NK-92 (cell line): ENCODE measurements around the gene DAND5.

ENCODE experiments used
- DNase-seq: peaks from one replicate; lab custom pipeline; 2025; ENCODE audit not compliant: unreplicated experiment; lab: John Stamatoyannopoulos, UW

The DAND5 gene

GRCh38 chr19:12969292-12969988 is at the start of gene DAND5:
Gene DAND5, plus strand, starts transcription at chr19:12969576. Its CDS starts 85 bp downstream, at chr19:12969661.
- DNase-seq = no peak

GRCh38 chr19:12921047-12921446 is 48.3 kb upstream of the DAND5 start:
- no peak for DNase-seq

- DNase-seq = no peak
These were observed 46.4 kb upstream of the DAND5 start for GRCh38 chr19:12922959-12923358.

- no peak for DNase-seq
These were observed 44.6 kb upstream of the DAND5 start for GRCh38 chr19:12924621-12925310.

GRCh38 chr19:12930002-12930645 is 39.3 kb upstream of the DAND5 start:
- DNase-seq = no peak

- no peak for DNase-seq
These were observed 36.7 kb upstream of the DAND5 start for GRCh38 chr19:12932392-12933286.

DNA sequence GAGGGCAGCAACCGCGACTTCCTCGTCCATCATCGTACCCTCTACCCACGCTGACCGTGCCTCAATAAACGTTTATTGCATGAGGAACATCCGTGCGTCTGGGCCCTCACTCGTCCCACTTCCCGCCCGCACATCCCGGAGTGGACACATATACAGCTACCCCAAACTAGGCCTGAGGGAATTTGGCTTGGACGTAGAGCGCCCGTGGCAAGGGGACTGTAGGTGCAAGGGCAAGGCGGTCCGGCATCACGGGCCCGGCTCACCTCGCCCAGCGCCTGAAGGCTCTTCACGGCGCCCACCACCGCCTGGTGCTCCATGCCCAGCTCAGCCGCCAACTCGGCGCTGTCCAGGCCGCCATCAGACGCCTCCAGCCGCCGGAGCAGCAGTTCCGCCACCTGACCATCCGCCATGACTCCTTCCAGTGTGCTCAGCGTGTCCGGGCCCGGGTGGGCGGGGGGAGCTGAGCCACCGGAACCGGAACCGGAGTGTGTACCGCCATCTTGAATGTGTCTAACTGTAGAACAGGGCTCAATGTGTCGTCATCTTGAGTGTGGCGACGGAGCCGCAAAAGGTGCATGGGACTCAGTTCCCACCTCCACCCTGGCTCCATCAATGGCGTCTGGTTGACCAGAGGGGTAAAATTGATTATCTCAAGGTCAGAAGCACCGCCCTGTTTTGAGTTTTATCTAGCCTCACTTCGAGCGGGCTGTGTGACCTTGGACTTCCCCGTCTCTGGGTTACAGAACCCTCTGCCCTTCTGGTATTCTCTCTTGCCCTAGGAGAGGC is 35.9 kb upstream of the DAND5 start, which contains the start of gene FARSA:
Gene FARSA (minus strand): TSS at position 425 of the 786 bp plus-strand sequence. CDS start 15 bp downstream, at position 410.
- no peak for DNase-seq

DNA sequence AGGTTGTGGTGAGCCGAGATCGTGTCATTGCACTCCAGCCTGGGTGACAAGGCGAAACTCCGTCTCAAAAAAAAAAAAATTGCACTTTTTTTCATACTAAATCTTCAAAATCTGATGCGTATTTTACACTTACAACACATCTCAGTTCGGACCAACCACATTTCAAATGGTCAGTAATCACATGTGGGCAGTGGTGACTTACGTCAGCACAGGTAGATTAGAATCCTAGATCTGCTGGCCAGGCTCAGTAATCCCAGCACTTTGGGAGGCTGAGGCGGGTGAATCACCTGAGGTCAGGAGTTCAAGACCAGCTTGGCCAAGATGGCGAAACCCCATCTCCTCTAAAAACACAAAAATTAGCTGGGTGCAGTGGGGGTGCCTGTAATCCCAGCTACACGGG is 34.3 kb upstream of the DAND5 start:
- DNase-seq = no peak

DNA sequence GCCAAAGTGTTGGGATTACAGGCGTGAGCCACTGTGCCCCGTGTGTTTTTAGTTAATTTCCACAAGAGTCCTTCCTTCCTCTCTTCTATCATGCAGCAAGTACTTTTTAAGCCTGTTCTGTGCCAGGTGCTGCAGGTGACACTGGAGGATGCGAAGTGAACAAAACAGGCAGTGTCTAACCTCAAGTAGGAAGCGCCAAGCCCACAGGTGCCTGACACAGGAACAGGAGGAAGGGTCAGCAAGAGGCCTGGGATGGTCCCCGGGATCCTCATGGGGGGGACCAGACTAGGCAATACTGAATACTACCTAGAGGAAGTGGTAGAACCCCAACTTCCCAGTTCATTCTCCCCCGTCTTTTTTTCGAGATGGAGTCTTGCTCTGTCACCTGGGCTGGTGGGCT is 32.8 kb upstream of the DAND5 start:
- DNase-seq = no peak

DNA sequence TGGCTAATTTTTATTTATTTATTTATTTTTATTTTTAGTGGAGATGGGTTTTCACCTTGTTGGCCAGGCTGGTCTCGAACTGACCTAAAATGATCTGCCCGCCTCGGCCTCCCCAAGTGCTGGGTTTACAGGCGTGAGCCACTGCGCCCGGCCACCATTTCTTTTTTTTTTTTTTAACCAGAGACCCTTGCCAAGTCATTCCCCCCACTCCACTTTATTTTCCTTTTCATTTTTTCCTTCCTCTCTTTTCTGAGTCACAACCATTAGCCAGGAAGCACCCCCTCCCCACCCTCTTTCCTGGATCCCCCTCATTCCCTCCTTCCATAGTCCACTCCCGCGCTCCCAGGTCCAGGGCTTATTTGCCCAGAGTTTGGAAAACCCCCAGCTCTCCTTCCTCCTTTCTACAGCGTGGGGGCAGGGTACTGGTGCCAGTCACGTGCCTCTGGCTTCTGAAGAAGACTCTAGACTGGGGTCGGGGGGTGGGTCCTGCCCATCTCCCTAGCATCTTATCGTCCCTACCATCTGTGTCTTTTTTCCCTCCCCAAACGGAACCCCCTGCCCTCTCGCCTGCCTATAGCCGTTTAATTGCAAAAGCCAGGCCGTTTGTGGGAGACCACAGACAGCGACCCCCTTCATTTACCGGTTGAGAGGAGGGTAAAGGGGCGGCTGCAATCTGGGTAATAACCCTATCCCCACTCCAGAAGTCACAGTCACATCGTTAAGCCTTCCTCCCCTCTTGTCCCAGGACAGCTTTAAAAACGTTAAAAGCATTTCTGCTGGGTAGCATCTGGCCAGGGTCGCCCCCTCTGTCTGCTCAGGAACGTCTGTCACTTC is 32.1 kb upstream of the DAND5 start:
- no peak for DNase-seq

- peak; percentile 88 for DNase-seq
These were observed 31.2 kb upstream of the DAND5 start, which contains the start of gene CALR for GRCh38 chr19:12937927-12938778. Gene CALR, plus strand, starts transcription at chr19:12938609. Its CDS starts 71 bp downstream, at chr19:12938680.

DNA sequence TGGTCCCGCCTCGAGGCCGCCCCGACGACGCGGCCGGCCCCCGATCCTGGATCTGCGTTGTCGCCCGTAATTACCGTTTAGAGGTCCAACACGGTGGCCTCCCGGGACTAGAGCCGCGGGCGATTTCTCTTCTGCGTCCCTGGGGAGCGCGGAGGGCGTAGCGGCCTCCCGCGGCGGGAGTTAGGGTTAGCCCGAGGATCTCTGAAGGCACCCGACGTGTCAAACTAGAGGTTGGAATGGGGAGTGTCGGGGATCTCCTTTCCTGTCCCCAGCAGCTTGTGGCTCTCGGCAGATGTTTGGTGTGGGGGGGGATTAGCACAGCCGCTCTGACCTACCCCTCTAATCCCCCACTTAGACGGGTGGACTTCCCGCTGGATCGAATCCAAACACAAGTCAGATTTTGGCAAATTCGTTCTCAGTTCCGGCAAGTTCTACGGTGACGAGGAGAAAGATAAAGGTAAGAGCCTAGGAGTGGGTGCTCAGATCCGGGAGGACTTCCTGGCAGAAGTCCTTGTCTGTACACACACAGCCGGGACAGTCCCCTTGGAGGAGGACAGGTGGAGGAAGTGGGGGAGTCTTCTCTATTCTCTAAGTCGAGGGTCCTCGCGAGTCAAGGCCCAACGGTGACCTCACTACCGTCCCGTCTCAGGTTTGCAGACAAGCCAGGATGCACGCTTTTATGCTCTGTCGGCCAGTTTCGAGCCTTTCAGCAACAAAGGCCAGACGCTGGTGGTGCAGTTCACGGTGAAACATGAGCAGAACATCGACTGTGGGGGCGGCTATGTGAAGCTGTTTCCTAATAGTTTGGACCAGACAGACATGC is 30.4 kb upstream of the DAND5 start:
- DNase-seq = no peak

DNA sequence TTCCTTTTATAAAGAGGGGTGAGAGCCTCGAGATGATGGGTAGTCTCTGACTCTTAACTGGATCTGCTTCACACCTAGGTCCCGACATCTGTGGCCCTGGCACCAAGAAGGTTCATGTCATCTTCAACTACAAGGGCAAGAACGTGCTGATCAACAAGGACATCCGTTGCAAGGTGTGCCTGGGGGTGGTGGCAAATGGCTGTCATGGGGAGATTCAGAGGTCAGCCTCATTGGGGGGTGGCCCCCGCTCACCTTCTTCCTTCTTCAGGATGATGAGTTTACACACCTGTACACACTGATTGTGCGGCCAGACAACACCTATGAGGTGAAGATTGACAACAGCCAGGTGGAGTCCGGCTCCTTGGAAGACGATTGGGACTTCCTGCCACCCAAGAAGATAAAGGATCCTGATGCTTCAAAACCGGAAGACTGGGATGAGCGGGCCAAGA is 29.4 kb upstream of the DAND5 start:
- DNase-seq = no peak

- no peak for DNase-seq
These were observed 28.5 kb upstream of the DAND5 start for GRCh38 chr19:12940897-12941296.

DNA sequence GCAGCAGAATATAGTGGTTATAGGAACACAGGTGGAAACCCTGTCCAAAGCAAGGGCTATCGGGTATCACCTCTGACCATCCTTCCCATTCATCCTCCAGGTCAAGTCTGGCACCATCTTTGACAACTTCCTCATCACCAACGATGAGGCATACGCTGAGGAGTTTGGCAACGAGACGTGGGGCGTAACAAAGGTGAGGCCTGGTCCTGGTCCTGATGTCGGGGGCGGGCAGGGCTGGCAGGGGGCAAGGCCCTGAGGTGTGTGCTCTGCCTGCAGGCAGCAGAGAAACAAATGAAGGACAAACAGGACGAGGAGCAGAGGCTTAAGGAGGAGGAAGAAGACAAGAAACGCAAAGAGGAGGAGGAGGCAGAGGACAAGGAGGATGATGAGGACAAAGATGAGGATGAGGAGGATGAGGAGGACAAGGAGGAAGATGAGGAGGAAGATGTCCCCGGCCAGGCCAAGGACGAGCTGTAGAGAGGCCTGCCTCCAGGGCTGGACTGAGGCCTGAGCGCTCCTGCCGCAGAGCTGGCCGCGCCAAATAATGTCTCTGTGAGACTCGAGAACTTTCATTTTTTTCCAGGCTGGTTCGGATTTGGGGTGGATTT is 25.8 kb upstream of the DAND5 start:
- no peak for DNase-seq

GRCh38 chr19:12944104-12944674 is 25.2 kb upstream of the DAND5 start:
- DNase-seq = no peak
